ENCODE measurements around the gene SHISA5. TPM values are rescaled to one million over a fixed set of nuclear protein-coding genes. Genes with fewer than 3 reads are reported as not detected.
A peak's percentile ranks its signal among the peaks of the same experiment; 100 is the strongest.

Gene SHISA5
- total RNA-seq, 1 experiment from 2014 or later, result 192 TPM

- Mint-ChIP-seq H3K9me3 (ENCODE audit: low read depth, unreplicated experiment) (no peaks in the 10 kb centered on the region), H3K27ac (ENCODE audit: unreplicated experiment) (no peak overlapping the region), H3K27me3 (ENCODE audit: unreplicated experiment) (no peaks in the 10 kb centered on the region), H3K4me3 (ENCODE audit: low read depth, unreplicated experiment) (no peak overlapping the region), H3K36me3 (ENCODE audit: insufficient read depth, unreplicated experiment) (no peaks in the 10 kb centered on the region), H3K4me1 (ENCODE audit: low read depth, unreplicated experiment) (no peaks in the 10 kb centered on the region)
- no TSS peak for BruUV-seq (replicated peaks)
- intact Hi-C loops (cut with micrococcal nuclease; ENCODE audit: unreplicated experiment), result loop anchor here (1.0 to 2.0 kb wide), 2 partner anchors 84 to 276 kb away; no protein-coding TSS in a partner anchor
- CTCF ChIA-PET, result interaction anchor here (0.5 to 1.4 kb wide), 7 partner anchors 65 to 275 kb away, joined by 3 to 7 read pairs (median 3); a partner anchor contains a TSS
- DNase-seq, result peak; percentile 88
- peak; percentile 89 for TF ChIP-seq CTCF (IDR thresholded peaks at IDR 0.05; ENCODE audit: unreplicated experiment)
These were observed 45.0 kb upstream of the SHISA5 start for GRCh38 chr3:48548729-48549705.

- CTCF ChIA-PET, result interaction anchor here (1.1 to 1.4 kb wide), 2 partner anchors 75 to 147 kb away, joined by 6 to 7 read pairs; no protein-coding TSS in a partner anchor
- H3K4me3 Mint-ChIP-seq (ENCODE audit: low read depth, unreplicated experiment), result no peak overlapping the region
- no peak for TF ChIP-seq CTCF (IDR thresholded peaks at IDR 0.05; ENCODE audit: unreplicated experiment)
- no peaks in the 10 kb centered on the region for H3K27me3 Mint-ChIP-seq (ENCODE audit: unreplicated experiment)
- intact Hi-C loops (cut with micrococcal nuclease; ENCODE audit: unreplicated experiment), result loop anchor here (1.0 to 2.0 kb wide), 2 partner anchors 83 to 275 kb away; no protein-coding TSS in a partner anchor
- H3K4me1 Mint-ChIP-seq (ENCODE audit: low read depth, unreplicated experiment), result no peaks in the 10 kb centered on the region
- DNase-seq, result no peak
- H3K36me3 Mint-ChIP-seq (ENCODE audit: insufficient read depth, unreplicated experiment), result no peaks in the 10 kb centered on the region
- BruUV-seq (replicated peaks), result no TSS peak
- no peak overlapping the region for H3K27ac Mint-ChIP-seq (ENCODE audit: unreplicated experiment)
- H3K9me3 Mint-ChIP-seq (ENCODE audit: low read depth, unreplicated experiment), result no peaks in the 10 kb centered on the region
These were observed 44.2 kb upstream of the SHISA5 start for GRCh38 chr3:48548126-48548525.

GRCh38 chr3:48546203-48546829, 42.3 kb upstream of the SHISA5 start:
- no peaks in the 10 kb centered on the region for H3K4me1 Mint-ChIP-seq (ENCODE audit: low read depth, unreplicated experiment)
- no peaks in the 10 kb centered on the region for H3K36me3 Mint-ChIP-seq (ENCODE audit: insufficient read depth, unreplicated experiment)
- H3K27ac Mint-ChIP-seq (ENCODE audit: unreplicated experiment), result no peak overlapping the region
- CTCF ChIA-PET, result interaction anchor here (0.6 kb wide), 1 partner anchor 110 kb away, joined by 3 read pairs; no protein-coding TSS in a partner anchor
- DNase-seq, result no peak
- intact Hi-C loops (cut with micrococcal nuclease; ENCODE audit: unreplicated experiment), result no loop called here
- BruUV-seq (replicated peaks), result no TSS peak
- H3K27me3 Mint-ChIP-seq (ENCODE audit: unreplicated experiment), result no peaks in the 10 kb centered on the region
- no peaks in the 10 kb centered on the region for H3K9me3 Mint-ChIP-seq (ENCODE audit: low read depth, unreplicated experiment)
- no peak overlapping the region for H3K4me3 Mint-ChIP-seq (ENCODE audit: low read depth, unreplicated experiment)
- TF ChIP-seq CTCF (IDR thresholded peaks at IDR 0.05; ENCODE audit: unreplicated experiment), result no peak

- no TSS peak for BruUV-seq (replicated peaks)
- no peaks in the 10 kb centered on the region for H3K9me3 Mint-ChIP-seq (ENCODE audit: low read depth, unreplicated experiment)
- no peaks in the 10 kb centered on the region for H3K36me3 Mint-ChIP-seq (ENCODE audit: insufficient read depth, unreplicated experiment)
- DNase-seq, result no peak
- H3K27ac Mint-ChIP-seq (ENCODE audit: unreplicated experiment), result no peak overlapping the region
- no peaks in the 10 kb centered on the region for H3K27me3 Mint-ChIP-seq (ENCODE audit: unreplicated experiment)
- no peak for TF ChIP-seq CTCF (IDR thresholded peaks at IDR 0.05; ENCODE audit: unreplicated experiment)
- intact Hi-C loops (cut with micrococcal nuclease; ENCODE audit: unreplicated experiment), result no loop called here
- H3K4me3 Mint-ChIP-seq (ENCODE audit: low read depth, unreplicated experiment), result no peak overlapping the region
- no peaks in the 10 kb centered on the region for H3K4me1 Mint-ChIP-seq (ENCODE audit: low read depth, unreplicated experiment)
- CTCF ChIA-PET, result interaction anchor here (0.7 kb wide), 1 partner anchor 25 kb away, joined by 4 read pairs; no protein-coding TSS in a partner anchor
These were observed 40.2 kb upstream of the SHISA5 start for GRCh38 chr3:48544141-48544540.
